IMR-90 (cell line): Measurements from ENCODE around the gene FOXR1. TPM values are rescaled to one million over a fixed set of nuclear protein-coding genes. Genes with fewer than 3 reads are reported as not detected.

Experiments used
- ATAC-seq: fragments of 200-7000 bp; cut with Tn5 transposase; 2 replicates; pipeline ENCODE4 v1.9.1; 2020; ENCODE audit warnings: low read depth, mild to moderate bottlenecking, moderate library complexity
- BruUV-seq: library from RNA; stranded (reverse); fragments of 400-500 nt; replicated peaks from 2 replicates; lab custom pipeline; 2021; lab: Mats Ljungman, UMichigan
- CTCF ChIA-PET: fragments of 300-600 bp; formaldehyde crosslinking; extraction: SDS; loops from one replicate; lab custom pipeline; 2021; ENCODE audit warnings: antibody characterized with exemption; lab: Yijun Ruan, JAX
- POLR2A ChIA-PET: fragments of 300-600 bp; sonication (Branson Sonifier 250); formaldehyde crosslinking; loops from one replicate; lab custom pipeline; 2022; ENCODE audit warnings: antibody characterized with exemption; ENCODE audit not compliant: unreplicated experiment; lab: Charles Lee
- DNase-seq: peaks from one replicate; pipeline ENCODE4 v3.0.0; 2013
- H2AFZ ChIP-seq: replicated peaks from 2 replicates; pipeline ENCODE3; 2013; ENCODE audit warnings: low read length, mild to moderate bottlenecking; ENCODE audit not compliant: poor library complexity
- H2AK5ac ChIP-seq: 2 replicates; pipeline ENCODE4 v1.6.1; 2013; ENCODE audit warnings: low read depth, low read length, inconsistent platforms
- H2AK9ac ChIP-seq: replicated peaks from 2 replicates; pipeline ENCODE3; 2013; ENCODE audit warnings: mild to moderate bottlenecking, low read depth, low read length, moderate library complexity; ENCODE audit not compliant: poor library complexity
- H2BK120ac ChIP-seq: 2 replicates; pipeline ENCODE4 v1.6.1; 2013; ENCODE audit warnings: low read depth, low read length, inconsistent platforms
- H2BK15ac ChIP-seq: 3 replicates; pipeline ENCODE4 v1.6.1; 2013; ENCODE audit warnings: low read depth, low read length, inconsistent platforms
- H2BK20ac ChIP-seq: 2 replicates; pipeline ENCODE4 v1.6.1; 2013; ENCODE audit warnings: low read depth, mild to moderate bottlenecking, inconsistent platforms, low read length, moderate library complexity
- H2BK5ac ChIP-seq: 2 replicates; pipeline ENCODE4 v1.6.1; 2013; ENCODE audit warnings: mild to moderate bottlenecking, low read depth, low read length, inconsistent platforms; ENCODE audit not compliant: poor library complexity, severe bottlenecking
- H3K14ac ChIP-seq: replicated peaks from 2 replicates; pipeline ENCODE4 v1.6.1; 2013; ENCODE audit warnings: low read depth, low read length, inconsistent platforms
- H3K18ac ChIP-seq: 2 replicates; pipeline ENCODE4 v1.6.1; 2013; ENCODE audit warnings: low read depth, low read length, control low read depth
- H3K23ac ChIP-seq: 2 replicates; pipeline ENCODE4 v1.6.1; 2013; ENCODE audit warnings: low read depth, low read length, inconsistent platforms
- H3K27ac ChIP-seq: 2 replicates; pipeline ENCODE4 v1.5.1; 2013; ENCODE audit warnings: mild to moderate bottlenecking, control low read depth, low read length; ENCODE audit not compliant: insufficient read depth
- H3K27me3 ChIP-seq: 2 replicates; pipeline ENCODE4 v1.6.1; 2013; ENCODE audit warnings: low read length; ENCODE audit not compliant: control insufficient read depth, insufficient read depth
- H3K36me3 ChIP-seq: 2 replicates; pipeline ENCODE4 v1.6.1; 2013; ENCODE audit warnings: low read length, mixed read lengths; ENCODE audit not compliant: control insufficient read depth, insufficient read depth
- H3K4ac ChIP-seq: 2 replicates; pipeline ENCODE4 v1.6.1; 2013; ENCODE audit warnings: low read depth, low read length, inconsistent platforms
- H3K4me1 ChIP-seq: 2 replicates; pipeline ENCODE4 v1.6.1; 2013; ENCODE audit warnings: low read length, mixed read lengths; ENCODE audit not compliant: control insufficient read depth, insufficient read depth
- H3K4me2 ChIP-seq: 2 replicates; pipeline ENCODE4 v1.6.1; 2013; ENCODE audit warnings: low read depth, mild to moderate bottlenecking, control low read depth, low read length, moderate library complexity
- H3K4me3 ChIP-seq: 2 replicates; pipeline ENCODE4 v1.5.1; 2013; ENCODE audit warnings: low read depth, mild to moderate bottlenecking, control low read depth, low read length, moderate library complexity; ENCODE audit not compliant: insufficient read depth
- H3K56ac ChIP-seq: 2 replicates; pipeline ENCODE4 v1.6.1; 2013; ENCODE audit warnings: low read length, inconsistent platforms; ENCODE audit not compliant: insufficient read depth; ENCODE audit errors: extremely low read depth
- H3K79me1 ChIP-seq, 2 experiments: 2 replicates each; pipeline ENCODE4 v1.6.1; 2013; ENCODE audit warnings: low read length in 2 of 2, inconsistent platforms in 1 of 2, low read depth in 1 of 2
- H3K9ac ChIP-seq: 2 replicates; pipeline ENCODE4 v1.6.1; 2013; ENCODE audit warnings: low read depth, low read length, control low read depth
- H3K9me1 ChIP-seq: 2 replicates; pipeline ENCODE4 v1.6.1; 2013; ENCODE audit warnings: low read length, inconsistent platforms; ENCODE audit not compliant: insufficient read depth
- H3K9me3 ChIP-seq: 2 replicates; pipeline ENCODE4 v1.6.1; 2013; ENCODE audit warnings: low read length; ENCODE audit not compliant: control insufficient read depth, insufficient read depth
- H4K20me1 ChIP-seq: 2 replicates; pipeline ENCODE4 v1.6.1; 2013; ENCODE audit warnings: low read length, inconsistent platforms; ENCODE audit not compliant: insufficient read depth
- H4K5ac ChIP-seq: 2 replicates; pipeline ENCODE4 v1.6.1; 2013; ENCODE audit warnings: mild to moderate bottlenecking, low read depth, low read length, control low read depth
- H4K8ac ChIP-seq, 2 experiments: 2 replicates each; pipeline ENCODE4 v1.6.1; 2013; ENCODE audit warnings: low read depth in 2 of 2, low read length in 2 of 2, control low read depth in 1 of 2, inconsistent platforms in 1 of 2
- H4K91ac ChIP-seq: 2 replicates; pipeline ENCODE4 v1.6.1; 2013; ENCODE audit warnings: low read depth, low read length, inconsistent platforms; ENCODE audit not compliant: insufficient read depth
- CEBPB ChIP-seq: IDR thresholded peaks from 2 replicates; pipeline ENCODE4 v1.6.1; 2012; ENCODE audit warnings: low read depth, low read length, improper control_type of control experiment
- CHD1 ChIP-seq: IDR thresholded peaks from 2 replicates; pipeline ENCODE4 v1.6.1; 2012; ENCODE audit warnings: low read depth, low read length, improper control_type of control experiment
- CTCF ChIP-seq: conservative IDR thresholded peaks from 2 replicates; pipeline ENCODE4 v1.5.1; 2012; ENCODE audit warnings: mild to moderate bottlenecking, low read depth, low read length, improper control_type of control experiment
- FOS ChIP-seq: fragments of 150-350 bp; IDR thresholded peaks from 2 replicates; pipeline ENCODE4 v1.6.1; 2016; ENCODE audit warnings: low read depth, low read length
- MAZ ChIP-seq: IDR thresholded peaks from 2 replicates; pipeline ENCODE4 v1.6.1; 2012; ENCODE audit warnings: low read depth, mild to moderate bottlenecking, low read length, improper control_type of control experiment, moderate library complexity, borderline replicate concordance
- POLR2A ChIP-seq: IDR thresholded peaks from 2 replicates; pipeline ENCODE4 v1.6.1; 2012; ENCODE audit warnings: mild to moderate bottlenecking, low read depth, low read length
- RAD21 ChIP-seq: IDR thresholded peaks from 2 replicates; pipeline ENCODE4 v1.6.1; 2012; ENCODE audit warnings: low read length, improper control_type of control experiment
- RCOR1 ChIP-seq: IDR thresholded peaks from 2 replicates; pipeline ENCODE4 v1.6.1; 2012; ENCODE audit warnings: mild to moderate bottlenecking, low read length, improper control_type of control experiment; ENCODE audit not compliant: insufficient replicate concordance
- RFX5 ChIP-seq: IDR thresholded peaks from 2 replicates; pipeline ENCODE4 v1.8.0; 2012; ENCODE audit warnings: low read depth, mild to moderate bottlenecking, low read length, moderate library complexity
- SMC3 ChIP-seq: fragments of 150-350 bp; IDR thresholded peaks from 2 replicates; pipeline ENCODE4 v1.6.1; 2016; ENCODE audit warnings: low read depth, mild to moderate bottlenecking, antibody characterized with exemption, low read length, moderate library complexity
- WGBS, 2 experiments: methylation state at CpG; one replicate each; pipeline versions ENCODE4 v1.1.5 to v1.1.7; 2013; ENCODE audit warnings: missing lambda C conversion rate in 2 of 2; ENCODE audit not compliant: insufficient read length in 1 of 2; ENCODE audit errors: extremely low coverage in 2 of 2; 5-methylcytosine and 5-hydroxymethylcytosine counted together
- dilution Hi-C: fragments of 300-500 bp; cut with HindIII; formaldehyde crosslinking; loops from one replicate; pipeline ENCODE4 v1.14.3; 2018; ENCODE audit warnings: low sequenced_read_pairs; ENCODE audit not compliant: unreplicated experiment
- in situ Hi-C: fragments of 300-500 bp; cut with MboI; formaldehyde crosslinking; loops from 3 replicates; pipeline ENCODE4 v1.14.3; 2019; ENCODE audit warnings: low sequenced_read_pairs, inconsistent platforms, mixed read lengths
- intact Hi-C: fragments of 100-400 bp; cut with micrococcal nuclease; formaldehyde crosslinking; loops from 2 replicates; pipeline ENCODE4 v1.10.0; 2022
- polyA plus RNA-seq, 3 experiments: library from polyadenylated mRNA; depleted of rRNA; stranded (reverse); fragments of >200 nt; gene quantifications; 2 replicates each; pipeline ENCODE4 v1.2.3, GENCODE V29; 2012; ENCODE audit warnings: low replicate concordance in 1 of 3
- total RNA-seq: library from RNA; depleted of rRNA; stranded (reverse); fragments of >200 nt; gene quantifications from 2 replicates; pipeline ENCODE4 v1.2.3, GENCODE V29; 2012
- TF ChIP-seq, protein P1 (sequence below): fragments of 150-350 bp; IDR thresholded peaks from 2 replicates; pipeline ENCODE4 v1.6.1; 2016; ENCODE audit warnings: low read depth, mild to moderate bottlenecking, low read length, moderate library complexity, borderline replicate concordance
- TF ChIP-seq, protein P2 (sequence below): fragments of 150-350 bp; IDR thresholded peaks from 2 replicates; pipeline ENCODE4 v1.6.1; 2017; ENCODE audit warnings: mild to moderate bottlenecking, antibody characterized with exemption, low read length, low read depth

Gene FOXR1
- total and polyA plus RNA-seq, 2 of the 4 experiments (the other 2 are of a cell fraction): not detected

GRCh38 chr11:119021631-119022030 is 50.1 kb downstream of the FOXR1 start:
- H3K4me1 ChIP-seq: peaks cover 5% of the 10 kb centered on the region
- H2AK5ac ChIP-seq: no peak overlapping the region
- peaks cover 21% of the 10 kb centered on the region for H4K20me1 ChIP-seq
- 90% methylated on average over 3 of the region's 5 CpGs; no CpG with 5 or more reads in 1 of the 2 experiments for WGBS, 2 experiments
- no peak overlapping the region for H3K23ac ChIP-seq
- H3K27me3 ChIP-seq: no peaks in the 10 kb centered on the region
- no peak overlapping the region for H3K27ac ChIP-seq
- H3K4ac ChIP-seq: no peak overlapping the region
- H2BK5ac ChIP-seq: no peak overlapping the region
- no peak overlapping the region for H3K56ac ChIP-seq
- ChIA-PET CTCF (no interaction called here), POLR2A (no interaction called here)
- no peak overlapping the region for H2BK15ac ChIP-seq
- BruUV-seq: no TSS peak
- H4K5ac ChIP-seq: no peak overlapping the region
- peaks cover 19 to 55% of the 10 kb centered on the region in 2 experiments for H3K79me1 ChIP-seq
- in situ Hi-C loops (no loop called here), intact Hi-C loops (no loop called here), dilution Hi-C loops (no loop called here)
- no peak overlapping the region for H3K9ac ChIP-seq
- H3K4me2 ChIP-seq: no peak overlapping the region
- H4K91ac ChIP-seq: no peak overlapping the region
- no peaks in the 10 kb centered on the region for H3K9me3 ChIP-seq
- H2BK120ac ChIP-seq: no peak overlapping the region
- H3K4me3 ChIP-seq: no peak overlapping the region
- DNase-seq: no peak
- peaks cover 29% of the 10 kb centered on the region for H3K36me3 ChIP-seq
- H3K14ac ChIP-seq: no peak overlapping the region
- no peak for ATAC-seq
- TF ChIP-seq POLR2A (no peak), FOS (no peak), SMC3 (no peak), CHD1 (no peak), CEBPB (no peak), MAZ (no peak), RAD21 (no peak), CTCF (no peak), RFX5 (no peak), RCOR1 (no peak)
- TF ChIP-seq, protein P1, sequence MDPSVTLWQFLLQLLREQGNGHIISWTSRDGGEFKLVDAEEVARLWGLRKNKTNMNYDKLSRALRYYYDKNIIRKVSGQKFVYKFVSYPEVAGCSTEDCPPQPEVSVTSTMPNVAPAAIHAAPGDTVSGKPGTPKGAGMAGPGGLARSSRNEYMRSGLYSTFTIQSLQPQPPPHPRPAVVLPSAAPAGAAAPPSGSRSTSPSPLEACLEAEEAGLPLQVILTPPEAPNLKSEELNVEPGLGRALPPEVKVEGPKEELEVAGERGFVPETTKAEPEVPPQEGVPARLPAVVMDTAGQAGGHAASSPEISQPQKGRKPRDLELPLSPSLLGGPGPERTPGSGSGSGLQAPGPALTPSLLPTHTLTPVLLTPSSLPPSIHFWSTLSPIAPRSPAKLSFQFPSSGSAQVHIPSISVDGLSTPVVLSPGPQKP: no peak
- TF ChIP-seq, protein P2, sequence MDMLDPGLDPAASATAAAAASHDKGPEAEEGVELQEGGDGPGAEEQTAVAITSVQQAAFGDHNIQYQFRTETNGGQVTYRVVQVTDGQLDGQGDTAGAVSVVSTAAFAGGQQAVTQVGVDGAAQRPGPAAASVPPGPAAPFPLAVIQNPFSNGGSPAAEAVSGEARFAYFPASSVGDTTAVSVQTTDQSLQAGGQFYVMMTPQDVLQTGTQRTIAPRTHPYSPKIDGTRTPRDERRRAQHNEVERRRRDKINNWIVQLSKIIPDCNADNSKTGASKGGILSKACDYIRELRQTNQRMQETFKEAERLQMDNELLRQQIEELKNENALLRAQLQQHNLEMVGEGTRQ: no peak
- H3K18ac ChIP-seq: no peak overlapping the region
- no peak overlapping the region for H2AK9ac ChIP-seq
- H2AFZ ChIP-seq: no peak overlapping the region
- no peak overlapping the region for H4K8ac ChIP-seq
- no peak overlapping the region for H2BK20ac ChIP-seq
- peaks cover 3% of the 10 kb centered on the region for H3K9me1 ChIP-seq
